Measurements from ENCODE around the gene SPPL3.

Gene SPPL3

DNA sequence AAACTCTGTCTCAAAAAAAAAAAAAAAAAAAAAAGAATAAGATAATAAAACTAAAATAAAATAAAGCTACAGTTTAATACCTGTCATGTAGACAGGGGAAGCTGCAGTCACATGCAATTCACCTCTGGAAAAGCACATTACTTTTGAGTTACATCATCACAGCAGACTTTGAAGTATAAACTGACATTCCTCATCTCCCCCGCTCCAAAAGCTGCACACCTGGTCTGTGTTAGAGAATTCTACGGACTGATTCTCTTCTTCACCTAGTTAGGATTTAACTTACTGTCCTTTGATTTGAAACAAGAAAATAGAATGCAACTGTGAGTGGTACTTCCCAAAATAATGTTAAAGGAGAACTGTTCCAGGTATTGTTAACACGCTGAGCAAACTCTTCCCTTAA lies 25.1 kb downstream of the SPPL3 start:
- DNase-seq (ENCODE audit: insufficient read length, low spot score) (no peak), FAIRE-seq (no peak)

DNA sequence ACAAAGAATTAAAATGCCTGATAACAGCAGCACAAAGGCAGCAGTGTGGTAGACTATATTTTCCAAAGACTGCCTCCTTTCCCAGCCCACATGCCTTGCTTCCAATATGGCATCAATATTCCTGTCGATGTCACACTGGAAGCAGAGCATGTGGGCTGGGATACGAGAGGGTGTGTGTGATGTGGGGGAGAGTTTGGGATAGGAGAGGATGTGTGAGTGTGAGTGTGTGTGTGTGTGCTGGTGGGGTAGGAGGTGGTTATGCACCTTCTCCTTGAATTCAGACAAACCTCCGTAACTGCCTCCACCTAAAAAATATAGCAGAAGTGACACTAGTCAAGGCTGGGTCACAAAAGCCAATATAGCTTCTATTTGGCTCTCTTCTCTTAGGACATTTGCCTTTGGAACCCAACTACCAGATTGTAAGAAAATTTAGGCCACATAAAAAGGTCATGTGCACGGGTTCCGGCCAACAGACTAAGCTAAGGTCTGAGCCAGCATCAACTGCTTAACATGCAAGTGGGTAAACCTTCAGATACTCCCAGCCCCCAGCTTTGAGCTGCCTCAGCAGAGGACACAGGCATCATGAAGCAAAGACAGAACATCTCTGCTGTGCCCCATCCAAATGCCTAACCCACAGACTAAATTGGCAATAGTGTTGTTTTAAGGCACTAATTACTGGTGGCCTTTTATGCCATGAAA lies 29.5 kb downstream of the SPPL3 start:
- no peak for FAIRE-seq
- DNase-seq (ENCODE audit: insufficient read length, low spot score) = no peak

- no peak for FAIRE-seq
- DNase-seq (ENCODE audit: insufficient read length, low spot score) = no peak
These were observed 30.9 kb downstream of the SPPL3 start for GRCh38 chr12:120873226-120873625.

GRCh38 chr12:120872487-120872886 lies 31.7 kb downstream of the SPPL3 start:
- FAIRE-seq = no peak
- DNase-seq (ENCODE audit: insufficient read length, low spot score) = no peak

DNA sequence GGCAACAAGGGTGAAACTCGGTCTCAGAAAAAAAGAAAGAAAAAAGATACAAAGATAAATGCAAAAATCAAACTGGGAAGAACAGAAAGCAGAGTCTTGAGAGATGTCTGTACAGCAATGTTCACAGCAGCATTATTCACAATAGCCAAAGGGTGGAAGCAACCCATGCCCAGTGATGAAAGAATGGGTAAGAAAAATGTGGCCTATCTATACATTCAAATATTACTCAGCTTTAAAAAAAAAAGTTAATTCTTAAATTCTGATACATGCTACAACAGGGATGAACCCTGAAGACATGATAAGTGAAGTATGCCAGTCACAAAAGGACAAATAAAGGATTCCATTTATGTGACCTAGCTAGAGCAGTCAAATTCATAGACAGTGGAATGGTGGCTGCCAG lies 33.7 kb downstream of the SPPL3 start:
- DNase-seq (ENCODE audit: insufficient read length, low spot score) (no peak), FAIRE-seq (no peak)

GRCh38 chr12:120869376-120869775 lies 34.8 kb downstream of the SPPL3 start:
- FAIRE-seq = no peak
- DNase-seq (ENCODE audit: insufficient read length, low spot score) = no peak

DNA sequence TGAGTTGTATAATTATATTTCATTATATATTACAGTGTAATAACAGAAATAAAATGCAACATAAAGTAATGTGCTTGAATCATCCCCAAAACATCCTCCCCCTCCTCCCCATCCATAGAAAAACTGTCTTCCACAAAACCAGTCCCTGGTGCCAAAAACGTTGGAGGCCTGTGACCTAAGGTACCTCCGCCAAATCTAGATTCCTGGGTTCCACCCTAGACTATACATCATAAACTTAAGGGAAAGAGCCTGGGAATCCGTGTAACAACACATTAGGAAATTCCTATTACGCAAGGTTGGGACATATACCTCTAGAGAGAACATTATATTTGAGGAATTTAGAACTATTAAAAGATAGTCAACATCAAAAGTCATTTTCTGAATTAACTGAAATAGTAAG lies 38.0 kb downstream of the SPPL3 start:
- FAIRE-seq (no peak), DNase-seq (ENCODE audit: insufficient read length, low spot score) (no peak)

GRCh38 chr12:120865098-120865497 lies 39.1 kb downstream of the SPPL3 start:
- DNase-seq (ENCODE audit: insufficient read length, low spot score) (no peak), FAIRE-seq (no peak)

- DNase-seq (ENCODE audit: insufficient read length, low spot score) = no peak
- FAIRE-seq = no peak
These were observed 41.5 kb downstream of the SPPL3 start for GRCh38 chr12:120862664-120863063.

GRCh38 chr12:120861074-120861795 lies 42.9 kb downstream of the SPPL3 start:
- FAIRE-seq (no peak), DNase-seq (ENCODE audit: insufficient read length, low spot score) (peak; percentile 26)

GRCh38 chr12:120858306-120859088 lies 45.7 kb downstream of the SPPL3 start:
- FAIRE-seq (no peak), DNase-seq (ENCODE audit: insufficient read length, low spot score) (no peak)

DNA sequence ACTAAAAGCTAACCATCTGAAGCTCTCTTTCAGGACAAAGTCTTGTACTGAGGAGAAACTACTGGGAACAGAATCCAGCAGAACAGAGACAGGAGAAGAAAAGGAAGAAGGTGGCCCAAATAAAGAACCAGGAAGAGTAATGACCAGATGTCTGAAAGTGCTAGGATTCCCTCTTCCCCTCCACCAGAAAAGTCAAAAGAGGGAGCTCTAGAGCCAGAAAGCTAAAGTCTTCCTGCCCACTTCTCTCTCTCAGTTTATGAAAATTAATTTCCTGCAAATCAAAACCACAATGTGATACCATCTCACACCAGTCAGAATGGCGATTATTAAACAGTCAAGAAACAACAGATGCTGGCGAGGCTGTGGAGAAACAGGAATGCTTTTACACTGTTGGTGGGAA lies 47.2 kb downstream of the SPPL3 start:
- FAIRE-seq (no peak), DNase-seq (ENCODE audit: insufficient read length, low spot score) (no peak)

GRCh38 chr12:120855823-120856588 lies 48.2 kb downstream of the SPPL3 start:
- FAIRE-seq (no peak), DNase-seq (ENCODE audit: insufficient read length, low spot score) (no peak)

DNA sequence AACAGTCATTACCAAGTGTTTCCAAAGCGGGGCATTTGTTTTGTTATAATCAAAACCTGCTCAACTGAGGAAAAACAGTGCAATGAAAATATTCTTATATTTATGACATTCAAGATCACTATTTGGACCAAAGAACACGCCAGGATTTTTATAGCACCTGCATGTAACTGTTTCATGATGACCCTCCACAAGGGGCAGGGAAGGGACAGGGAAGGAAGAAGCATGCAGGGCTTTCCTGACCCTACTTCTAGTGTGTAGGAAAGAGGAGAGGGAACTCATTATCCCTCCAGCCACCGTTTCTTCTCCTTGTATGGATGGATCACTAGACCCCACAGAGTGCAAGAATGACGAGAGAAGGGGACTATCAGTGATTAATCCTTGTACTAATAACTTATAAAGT lies 49.4 kb downstream of the SPPL3 start:
- no peak for DNase-seq (ENCODE audit: insufficient read length, low spot score)
- FAIRE-seq = no peak

- DNase-seq (ENCODE audit: insufficient read length, low spot score) (no peak), FAIRE-seq (no peak)
These were observed 51.0 kb downstream of the SPPL3 start for GRCh38 chr12:120853188-120853587.

- no peak for DNase-seq (ENCODE audit: insufficient read length, low spot score)
- FAIRE-seq = no peak
These were observed 52.2 kb downstream of the SPPL3 start for GRCh38 chr12:120851944-120852343.

GRCh38 chr12:120851444-120851843 lies 52.7 kb downstream of the SPPL3 start:
- DNase-seq (ENCODE audit: insufficient read length, low spot score) (no peak), FAIRE-seq (no peak)

GRCh38 chr12:120849765-120850164 lies 54.4 kb downstream of the SPPL3 start:
- DNase-seq (ENCODE audit: insufficient read length, low spot score) (peak; percentile 28), FAIRE-seq (no peak)

GRCh38 chr12:120847814-120848213 lies 56.3 kb downstream of the SPPL3 start:
- DNase-seq (ENCODE audit: insufficient read length, low spot score) = no peak
- FAIRE-seq = no peak

DNA sequence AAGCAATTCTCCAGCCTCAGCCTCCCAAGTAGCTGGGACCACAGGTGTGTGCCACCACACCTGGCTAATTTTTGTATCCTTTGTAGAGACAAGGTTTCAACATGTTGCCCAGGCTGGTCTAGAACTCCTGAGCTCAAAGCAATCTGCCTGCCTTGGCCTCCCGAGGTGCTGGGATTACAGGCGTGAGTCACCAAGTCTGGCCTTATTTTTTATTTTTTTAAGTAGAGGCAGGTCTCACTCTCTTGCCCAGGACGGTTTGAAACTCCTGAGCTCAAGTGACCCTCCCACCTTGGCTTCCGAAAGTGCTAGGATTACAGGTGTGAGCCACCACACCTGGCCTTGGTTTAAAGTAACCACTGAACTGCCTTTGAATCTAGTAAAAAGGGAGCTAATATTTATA lies 56.8 kb downstream of the SPPL3 start:
- no peak for FAIRE-seq

GRCh38 chr12:120846721-120847120 lies 57.4 kb downstream of the SPPL3 start:
- no peak for FAIRE-seq
- no peak for DNase-seq (ENCODE audit: insufficient read length, low spot score)

More for the DNA sequence above, 56.8 kb downstream of the SPPL3 start:
- no peak for DNase-seq (ENCODE audit: insufficient read length, low spot score)

Data from HTR-8/SVneo (cell line).